Muscle layer of duodenum (tissue), 2 donors: ENCODE measurements around the gene DNASE1L3.

Experiments used
- H3K27ac ChIP-seq: one replicate; pipeline ENCODE4 v1.7.0; 2013; ENCODE audit warnings: mild to moderate bottlenecking, low read length
- H3K27me3 ChIP-seq: one replicate; pipeline ENCODE4 v1.7.0; 2013; ENCODE audit warnings: low read depth, mild to moderate bottlenecking, control low read depth, low read length
- H3K36me3 ChIP-seq, 2 donors: one replicate each; pipeline ENCODE4 v1.7.0; 2013; ENCODE audit warnings: low read length in 2 of 2, control low read depth in 1 of 2, mild to moderate bottlenecking in 1 of 2; ENCODE audit not compliant: insufficient read depth in 2 of 2, control insufficient read depth in 1 of 2
- H3K4me1 ChIP-seq, 2 donors: one replicate each; pipeline ENCODE4 v1.7.0; 2013; ENCODE audit warnings: low read length in 2 of 2, mild to moderate bottlenecking in 2 of 2, control low read depth in 1 of 2, moderate library complexity in 1 of 2; ENCODE audit not compliant: insufficient read depth in 2 of 2, control insufficient read depth in 1 of 2
- H3K4me3 ChIP-seq, 2 donors: one replicate each; pipeline ENCODE4 v1.7.0; 2013; ENCODE audit warnings: low read length in 2 of 2, low read depth in 1 of 2, mild to moderate bottlenecking in 1 of 2
- H3K9me3 ChIP-seq, 2 donors: one replicate each; pipeline ENCODE4 v1.7.0; 2013; ENCODE audit warnings: low read length in 2 of 2, control low read depth in 1 of 2, mild to moderate bottlenecking in 1 of 2; ENCODE audit not compliant: control insufficient read depth in 1 of 2
- donor health status: healthy.

The DNASE1L3 gene

GRCh38 chr3:58197588-58197987 is 13.2 kb downstream of the DNASE1L3 start:
- Histone ChIP-seq H3K27ac (no peak overlapping the region), H3K4me1 (no peaks in the 10 kb centered on the region), H3K36me3 (no peaks in the 10 kb centered on the region), H3K9me3 (no peaks in the 10 kb centered on the region), H3K4me3 (no peak overlapping the region), H3K27me3 (no peaks in the 10 kb centered on the region)

- no peak overlapping the region for H3K27ac ChIP-seq
- H3K36me3 ChIP-seq = no peaks in the 10 kb centered on the region
- H3K4me1 ChIP-seq = no peaks in the 10 kb centered on the region
- no peaks in the 10 kb centered on the region for H3K9me3 ChIP-seq
- H3K4me3 ChIP-seq = no peak overlapping the region
- no peaks in the 10 kb centered on the region for H3K27me3 ChIP-seq
Measured at GRCh38 chr3:58193682-58194407, 16.9 kb downstream of the DNASE1L3 start.

DNA sequence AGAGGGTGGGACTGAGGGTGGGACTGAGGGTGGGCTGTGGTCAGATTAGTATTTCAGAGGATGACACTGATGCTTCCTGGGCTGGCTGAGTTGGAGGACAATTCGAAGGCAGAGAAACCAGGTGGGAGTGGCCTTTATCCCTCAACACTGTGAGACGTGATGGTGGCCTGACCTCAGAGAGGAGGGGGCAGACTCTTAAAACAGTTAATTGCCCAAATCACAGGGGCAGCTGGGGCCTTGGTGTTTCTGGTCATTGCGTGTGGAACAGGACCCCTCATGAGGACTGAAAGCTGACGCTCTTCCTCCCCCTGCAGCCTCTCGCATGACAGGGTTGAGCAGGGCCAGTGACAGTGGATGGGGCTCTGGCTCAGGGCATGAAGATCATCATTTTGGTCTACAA is 18.7 kb downstream of the DNASE1L3 start:
- Histone ChIP-seq H3K9me3 (no peaks in the 10 kb centered on the region), H3K27me3 (no peaks in the 10 kb centered on the region), H3K4me3 (no peak overlapping the region), H3K4me1 (no peaks in the 10 kb centered on the region), H3K36me3 (no peaks in the 10 kb centered on the region), H3K27ac (no peak overlapping the region)

- no peak overlapping the region for H3K27ac ChIP-seq
- H3K9me3 ChIP-seq = no peaks in the 10 kb centered on the region
- H3K4me3 ChIP-seq = no peak overlapping the region
- H3K4me1 ChIP-seq = no peaks in the 10 kb centered on the region
- H3K36me3 ChIP-seq = no peaks in the 10 kb centered on the region
- no peaks in the 10 kb centered on the region for H3K27me3 ChIP-seq
Measured at GRCh38 chr3:58191361-58191991, 19.3 kb downstream of the DNASE1L3 start.

- H3K4me3 ChIP-seq = no peak overlapping the region
- no peaks in the 10 kb centered on the region for H3K27me3 ChIP-seq
- H3K36me3 ChIP-seq = no peaks in the 10 kb centered on the region
- H3K4me1 ChIP-seq = no peaks in the 10 kb centered on the region
- no peak overlapping the region for H3K27ac ChIP-seq
- H3K9me3 ChIP-seq = no peaks in the 10 kb centered on the region
Measured at GRCh38 chr3:58190882-58191281, 19.9 kb downstream of the DNASE1L3 start.

GRCh38 chr3:58190291-58190690 is 20.5 kb downstream of the DNASE1L3 start:
- H3K4me1 ChIP-seq = no peaks in the 10 kb centered on the region
- H3K36me3 ChIP-seq = no peaks in the 10 kb centered on the region
- no peaks in the 10 kb centered on the region for H3K27me3 ChIP-seq
- H3K4me3 ChIP-seq = no peak overlapping the region
- H3K9me3 ChIP-seq = no peaks in the 10 kb centered on the region
- no peak overlapping the region for H3K27ac ChIP-seq

DNA sequence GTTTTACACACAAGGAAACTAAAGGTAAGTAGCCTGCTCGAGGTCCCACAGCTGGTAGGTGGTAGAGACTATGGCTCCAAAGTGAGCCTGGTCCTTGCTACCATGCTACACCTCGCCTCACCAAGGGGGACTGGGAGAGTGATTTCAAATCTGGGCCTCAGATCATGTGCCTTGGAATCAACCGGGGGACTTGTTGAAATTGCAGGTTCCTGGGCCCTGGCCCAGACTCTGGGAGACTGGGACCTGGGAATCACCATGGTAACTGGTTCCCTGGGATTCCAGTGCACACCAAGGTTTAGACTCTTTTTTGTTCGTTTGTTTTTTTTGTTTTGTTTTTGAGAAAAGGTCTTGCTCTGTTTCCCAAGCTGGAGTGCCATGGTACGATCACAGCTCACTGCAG is 21.1 kb downstream of the DNASE1L3 start:
- Histone ChIP-seq H3K9me3 (no peaks in the 10 kb centered on the region), H3K4me1 (no peaks in the 10 kb centered on the region), H3K27ac (no peak overlapping the region), H3K4me3 (no peak overlapping the region), H3K27me3 (no peaks in the 10 kb centered on the region), H3K36me3 (no peaks in the 10 kb centered on the region)

- no peaks in the 10 kb centered on the region for H3K4me1 ChIP-seq
Measured at GRCh38 chr3:58188921-58189451, 21.8 kb downstream of the DNASE1L3 start.

GRCh38 chr3:58188173-58188564 is 22.6 kb downstream of the DNASE1L3 start:
- Histone ChIP-seq H3K4me1 (no peaks in the 10 kb centered on the region), H3K27ac (no peak overlapping the region)

More at GRCh38 chr3:58188921-58189451, 21.8 kb downstream of the DNASE1L3 start:
- Histone ChIP-seq H3K9me3 (no peaks in the 10 kb centered on the region), H3K4me3 (no peak overlapping the region), H3K27ac (no peak overlapping the region), H3K36me3 (no peaks in the 10 kb centered on the region), H3K27me3 (no peaks in the 10 kb centered on the region)

GRCh38 chr3:58184982-58185360 is 25.8 kb downstream of the DNASE1L3 start:
- H3K27me3 ChIP-seq = no peaks in the 10 kb centered on the region

More at GRCh38 chr3:58188173-58188564, 22.6 kb downstream of the DNASE1L3 start:
- no peaks in the 10 kb centered on the region for H3K9me3 ChIP-seq
- H3K4me3 ChIP-seq = no peak overlapping the region
- H3K36me3 ChIP-seq = no peaks in the 10 kb centered on the region
- H3K27me3 ChIP-seq = no peaks in the 10 kb centered on the region

GRCh38 chr3:58184309-58184981 is 26.3 kb downstream of the DNASE1L3 start:
- Histone ChIP-seq H3K9me3 (no peaks in the 10 kb centered on the region), H3K36me3 (no peaks in the 10 kb centered on the region), H3K4me3 (no peak overlapping the region), H3K27ac (no peak overlapping the region), H3K4me1 (no peaks in the 10 kb centered on the region), H3K27me3 (no peaks in the 10 kb centered on the region)

More at GRCh38 chr3:58184982-58185360, 25.8 kb downstream of the DNASE1L3 start:
- Histone ChIP-seq H3K27ac (no peak overlapping the region), H3K4me1 (no peaks in the 10 kb centered on the region), H3K9me3 (no peaks in the 10 kb centered on the region), H3K4me3 (no peak overlapping the region), H3K36me3 (no peaks in the 10 kb centered on the region)
